K562 (cell line): Measurements from ENCODE around the gene RBM4B. TPM values are rescaled to one million over a fixed set of nuclear protein-coding genes. Genes with fewer than 3 reads are reported as not detected.

Source experiments
- ATAC-seq: fragments of 200-7000 bp; cut with Tn5 transposase; 3 replicates; pipeline ENCODE4 v1.9.1; 2020; ENCODE audit warnings: moderate library complexity
- BruUV-seq: library from RNA; stranded (reverse); fragments of 400-500 nt; replicated peaks from 2 replicates; lab custom pipeline; 2021; lab: Mats Ljungman, UMichigan
- CTCF ChIA-PET: fragments of 300-600 bp; formaldehyde crosslinking; extraction: SDS; loops from one replicate; lab custom pipeline; 2021; ENCODE audit warnings: low intra/inter-chr PET ratio; lab: Yijun Ruan, JAX
- POLR2A ChIA-PET: fragments of 300-600, 350-650 bp; sonication (Branson Sonifier 250); formaldehyde crosslinking; extraction: SDS; loops from one replicate; lab custom pipeline; 2021; ENCODE audit warnings: antibody characterized with exemption, inconsistent platforms; lab: Yijun Ruan, JAX
- DNase-seq, 4 experiments: peaks; one replicate each; pipeline versions ENCODE4 v3.0.0 to v3.0.0-alpha.2; 2011 to 2018; ENCODE audit warnings: low spot score in 3 of 4, mixed read lengths in 3 of 4; ENCODE audit errors: extremely low read depth in 1 of 4
- FAIRE-seq: peaks from 2 replicates; lab custom pipeline; 2011; peaks lifted over from hg19 to GRCh38; lab: Jason Lieb, UNC
- H2AFZ ChIP-seq: 2 replicates; pipeline ENCODE4 v1.6.0; 2011; ENCODE audit warnings: low read depth, low read length, control low read depth, inconsistent platforms
- H3K27ac ChIP-seq: fragments of 200-600 bp; 3 replicates; pipeline ENCODE4 v1.8.0; 2011; ENCODE audit warnings: low read depth, mild to moderate bottlenecking, control low read depth, inconsistent platforms, low read length, moderate library complexity, mixed read lengths; ENCODE audit errors: extremely low read depth
- H3K27me3 ChIP-seq, 2 experiments: fragments of 300-600 bp in 1 of 2; 2 replicates in 1 of 2; 3 replicates in 1 of 2; pipeline versions ENCODE4 v1.6.0 to v1.8.0; 2011; ENCODE audit warnings: inconsistent platforms in 2 of 2, low read length in 2 of 2, mild to moderate bottlenecking in 1 of 2, mixed read lengths in 1 of 2, moderate library complexity in 1 of 2; ENCODE audit not compliant: control insufficient read depth in 2 of 2, insufficient read depth in 2 of 2
- H3K36me3 ChIP-seq: fragments of 300-600 bp; 3 replicates; pipeline ENCODE4 v1.8.0; 2011; ENCODE audit warnings: mild to moderate bottlenecking, low read length, inconsistent platforms; ENCODE audit not compliant: control insufficient read depth, insufficient read depth
- H3K4me1 ChIP-seq, 2 experiments: fragments of 200-600 bp in 1 of 2; replicated peaks in 1 of 2; 2 replicates in 1 of 2; 3 replicates in 1 of 2; pipeline versions ENCODE4 v1.5.1 to v1.8.0; 2011; ENCODE audit warnings: inconsistent platforms in 2 of 2, low read length in 2 of 2, mild to moderate bottlenecking in 1 of 2, mixed read lengths in 1 of 2, moderate library complexity in 1 of 2; ENCODE audit not compliant: control insufficient read depth in 2 of 2, insufficient read depth in 2 of 2
- H3K4me2 ChIP-seq: 2 replicates; pipeline ENCODE4 v1.6.1; 2011; ENCODE audit warnings: low read length, control low read depth, inconsistent platforms, mixed read lengths; ENCODE audit not compliant: insufficient read depth
- H3K4me3 ChIP-seq: fragments of 200-600 bp; sonication (generic), shearing (Covaris generic); 2 replicates; pipeline ENCODE4 v1.5.1; 2016; ENCODE audit warnings: control low read depth, inconsistent platforms
- H3K79me2 ChIP-seq: fragments of 200-600 bp; 3 replicates; pipeline ENCODE4 v1.8.0; 2011; ENCODE audit warnings: low read length, inconsistent platforms; ENCODE audit not compliant: control insufficient read depth, insufficient read depth
- H3K9ac ChIP-seq, 2 experiments: 2 replicates each; pipeline versions ENCODE4 v1.6.0 to v1.6.1; 2011; ENCODE audit warnings: low read depth in 2 of 2, low read length in 2 of 2, control low read depth in 1 of 2, inconsistent platforms in 1 of 2, mild to moderate bottlenecking in 1 of 2, mixed read lengths in 1 of 2; ENCODE audit not compliant: insufficient read depth in 1 of 2
- H3K9me1 ChIP-seq: one replicate; pipeline ENCODE4 v1.6.0; 2011; ENCODE audit warnings: inconsistent platforms, mild to moderate bottlenecking, low read length, moderate library complexity; ENCODE audit not compliant: control insufficient read depth, insufficient read depth
- H3K9me3 ChIP-seq: replicated peaks from 2 replicates; pipeline ENCODE4 v1.5.1; 2011; ENCODE audit warnings: low read depth, low read length, inconsistent platforms; ENCODE audit not compliant: control insufficient read depth, insufficient read depth
- H4K20me1 ChIP-seq: replicated peaks from 2 replicates; pipeline ENCODE4 v1.6.1; 2011; ENCODE audit warnings: low read length, inconsistent platforms, mixed read lengths; ENCODE audit not compliant: control insufficient read depth, insufficient read depth
- CHD2 ChIP-seq: IDR thresholded peaks from 2 replicates; pipeline ENCODE4 v1.6.1; 2011; ENCODE audit warnings: low read depth, low read length
- E4F1 ChIP-seq: fragments of 250-450 bp; sonication (Bioruptor Pico); IDR thresholded peaks from 2 replicates; pipeline ENCODE4 v1.5.0; 2021; ENCODE audit warnings: mild to moderate bottlenecking, borderline replicate concordance
- HDAC8 ChIP-seq: fragments of 450-650 bp; IDR thresholded peaks from 2 replicates; pipeline ENCODE4 v1.6.1; 2016; ENCODE audit warnings: mild to moderate bottlenecking, missing genetic modification characterization, moderate library complexity, missing compliant biosample characterization
- ILF3 ChIP-seq: fragments of 450-650 bp; IDR thresholded peaks from 2 replicates; pipeline ENCODE4 v1.6.1; 2018; ENCODE audit warnings: antibody characterized with exemption, mild to moderate bottlenecking, moderate library complexity, borderline replicate concordance
- ILK ChIP-seq: fragments of 450-650 bp; IDR thresholded peaks from 2 replicates; pipeline ENCODE4 v1.6.1; 2016; ENCODE audit warnings: missing genetic modification characterization, low read depth, mild to moderate bottlenecking, missing compliant biosample characterization, moderate library complexity, borderline replicate concordance
- SLC30A9 ChIP-seq: fragments of 250-450 bp; sonication (Bioruptor Pico); IDR thresholded peaks from 2 replicates; pipeline ENCODE4 v1.8.0; 2022; ENCODE audit warnings: mild to moderate bottlenecking, moderate library complexity
- SNRNP70 ChIP-seq: fragments of 200-400 bp; formaldehyde crosslinking; optimal IDR thresholded peaks from 2 replicates; pipeline ENCODE3; 2017; ENCODE audit warnings: low read depth, low read length
- SP2 ChIP-seq: IDR thresholded peaks from 2 replicates; pipeline ENCODE4 v1.6.1; 2011; ENCODE audit warnings: mild to moderate bottlenecking, low read depth, low read length, moderate library complexity; ENCODE audit not compliant: poor library complexity, severe bottlenecking; ENCODE audit errors: extremely low read depth
- SPI1 ChIP-seq: IDR thresholded peaks from 2 replicates; pipeline ENCODE4 v1.6.1; 2011; ENCODE audit warnings: low read depth, low read length, control low read depth, borderline replicate concordance
- WGBS: fragments of 100-300 bp; shearing (Covaris generic); methylation state at CpG from one replicate; pipeline ENCODE4 v1.1.6; 2016; ENCODE audit warnings: low coverage, mixed read lengths; ENCODE audit not compliant: insufficient coverage; ENCODE audit errors: missing lambda C conversion rate; 5-methylcytosine and 5-hydroxymethylcytosine counted together
- in situ Hi-C: fragments of 300-500 bp; cut with MboI; formaldehyde crosslinking; loops from 4 replicates; pipeline ENCODE4 v1.15.0; 2018; ENCODE audit warnings: inconsistent platforms, mixed read lengths
- intact Hi-C: fragments of 100-400 bp; cut with micrococcal nuclease; formaldehyde crosslinking; loops from 2 replicates; pipeline ENCODE4 v1.14.2; 2022
- polyA plus RNA-seq, 8 experiments: library from polyadenylated mRNA; depleted of rRNA in 4 of 8; stranded (reverse) in 5 of 8; unstranded in 3 of 8; fragments of >200 nt; fragmentation: Nextera tagmentation in 2 of 8; fragmentation: Illumina TruSeq in 1 of 8; extraction: Ambion mirVana in 2 of 8; extraction: Trizol in 1 of 8; gene quantifications; 2 replicates each; pipeline versions ENCODE4 v1.2.1 to v1.2.3, GENCODE V29; 2011 to 2014; ENCODE audit warnings: inconsistent platforms in 1 of 8, missing spikeins in 1 of 8
- total RNA-seq, 7 experiments: library from RNA; depleted of rRNA in 6 of 7; stranded (reverse); fragments of >200 nt in 6 of 7; fragmentation: Illumina TruSeq in 2 of 7; extraction: Trizol in 2 of 7; gene quantifications; 2 replicates each; pipeline versions ENCODE4 v1.2.1 to v1.2.3, GENCODE V29; 2011 to 2021; ENCODE audit warnings: low replicate concordance in 1 of 7
- TF ChIP-seq, protein P1 (sequence below): IDR thresholded peaks from 2 replicates; pipeline ENCODE4 v1.6.1; 2012; ENCODE audit warnings: low read depth, low read length, improper control_type of control experiment, borderline replicate concordance
- TF ChIP-seq, protein P2 (sequence below): fragments of 450-650 bp; formaldehyde crosslinking; IDR thresholded peaks from 2 replicates; pipeline ENCODE4 v1.4.0; 2020; ENCODE audit warnings: mild to moderate bottlenecking, mixed read lengths

RBM4B gene
- total and polyA plus RNA-seq, 9 of the 15 experiments (the other 6 are each of a cell fraction or from before 2014, with no cell fraction given) = 14.6 to 39.9 (median 23.3) TPM

- Histone ChIP-seq H3K36me3 (peaks cover 59% of the 10 kb centered on the region; the same call in 2 of the 3 replicates), H3K4me1 (peaks cover 0 to 31% of the 10 kb centered on the region in 2 experiments; a peak in 3 of 5 replicates), H3K27me3 (no peaks in the 10 kb centered on the region), H3K4me2 (no peak overlapping the region), H3K9me1 (no peaks in the 10 kb centered on the region), H3K9me3 (no peaks in the 10 kb centered on the region), H4K20me1 (no peaks in the 10 kb centered on the region), H2AFZ (no peak overlapping the region), H3K27ac (no peak overlapping the region), H3K79me2 (no peaks in the 10 kb centered on the region), H3K9ac (no peak overlapping the region), H3K4me3 (no peak overlapping the region)
- no peak for ATAC-seq
- no peak for DNase-seq
- BruUV-seq = no TSS peak
- FAIRE-seq = no peak
- 98% methylated on average over 18 of the region's 20 CpGs for WGBS
- in situ Hi-C loops = no loop called here
- POLR2A ChIA-PET = no interaction called here
- intact Hi-C loops = no loop called here
- CTCF ChIA-PET = no interaction called here
- TF ChIP-seq, protein P1, sequence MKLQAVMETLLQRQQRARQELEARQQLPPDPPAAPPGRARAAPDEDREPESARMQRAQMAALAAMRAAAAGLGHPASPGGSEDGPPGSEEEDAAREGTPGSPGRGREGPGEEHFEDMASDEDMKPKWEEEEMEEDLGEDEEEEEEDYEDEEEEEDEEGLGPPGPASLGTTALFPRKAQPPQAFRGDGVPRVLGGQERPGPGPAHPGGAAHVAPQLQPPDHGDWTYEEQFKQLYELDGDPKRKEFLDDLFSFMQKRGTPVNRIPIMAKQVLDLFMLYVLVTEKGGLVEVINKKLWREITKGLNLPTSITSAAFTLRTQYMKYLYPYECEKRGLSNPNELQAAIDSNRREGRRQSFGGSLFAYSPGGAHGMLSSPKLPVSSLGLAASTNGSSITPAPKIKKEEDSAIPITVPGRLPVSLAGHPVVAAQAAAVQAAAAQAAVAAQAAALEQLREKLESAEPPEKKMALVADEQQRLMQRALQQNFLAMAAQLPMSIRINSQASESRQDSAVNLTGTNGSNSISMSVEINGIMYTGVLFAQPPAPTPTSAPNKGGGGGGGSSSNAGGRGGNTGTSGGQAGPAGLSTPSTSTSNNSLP = no peak
- no peak for TF ChIP-seq E4F1 (CRISPR knock-in tag)
- no peak for TF ChIP-seq SNRNP70
- no peak for TF ChIP-seq CHD2
- no peak for TF ChIP-seq HDAC8 (tag)
- TF ChIP-seq, protein P2, sequence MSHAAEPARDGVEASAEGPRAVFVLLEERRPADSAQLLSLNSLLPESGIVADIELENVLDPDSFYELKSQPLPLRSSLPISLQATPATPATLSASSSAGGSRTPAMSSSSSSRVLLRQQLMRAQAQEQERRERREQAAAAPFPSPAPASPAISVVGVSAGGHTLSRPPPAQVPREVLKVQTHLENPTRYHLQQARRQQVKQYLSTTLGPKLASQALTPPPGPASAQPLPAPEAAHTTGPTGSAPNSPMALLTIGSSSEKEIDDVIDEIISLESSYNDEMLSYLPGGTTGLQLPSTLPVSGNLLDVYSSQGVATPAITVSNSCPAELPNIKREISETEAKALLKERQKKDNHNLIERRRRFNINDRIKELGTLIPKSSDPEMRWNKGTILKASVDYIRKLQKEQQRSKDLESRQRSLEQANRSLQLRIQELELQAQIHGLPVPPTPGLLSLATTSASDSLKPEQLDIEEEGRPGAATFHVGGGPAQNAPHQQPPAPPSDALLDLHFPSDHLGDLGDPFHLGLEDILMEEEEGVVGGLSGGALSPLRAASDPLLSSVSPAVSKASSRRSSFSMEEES (CRISPR knock-in tag) = no peak
- no peak for TF ChIP-seq SLC30A9 (CRISPR knock-in tag)
- TF ChIP-seq ILK (tag) = no peak
- no peak for TF ChIP-seq ILF3
- no peak for TF ChIP-seq SP2
- no peak for TF ChIP-seq SPI1
Observed at GRCh38 chr11:66708094-66708493, 30.4 kb upstream of the RBM4B start.
